DMS114 treated with DMSO at 0.1 percent for 48 hours (cell line): ENCODE results near the gene TINCR.
"Not testable (repeated sequence)": the region's sequence is repeated elsewhere in the genome, so short reads cannot be mapped to it uniquely, and the experiment has no call there.

Experiments
- DNase-seq: peaks from one replicate; lab custom pipeline; 2025; ENCODE audit not compliant: unreplicated experiment; lab: John Stamatoyannopoulos, UW

Gene TINCR

GRCh38 chr19:5567360-5567969 lies at the start of gene TINCR:
TSS of gene TINCR (minus strand) at chr19:5567953.
- DNase-seq = no peak

GRCh38 chr19:5617080-5617479 lies 49.3 kb upstream of the TINCR start:
- DNase-seq = no peak

- no peak for DNase-seq
Observed at GRCh38 chr19:5615756-5616327, 48.1 kb upstream of the TINCR start.

- DNase-seq = no peak
Observed at GRCh38 chr19:5612891-5613865, 45.4 kb upstream of the TINCR start.

- no peak for DNase-seq
Observed at GRCh38 chr19:5609881-5610448, 42.2 kb upstream of the TINCR start.

GRCh38 chr19:5608766-5609165 lies 41.0 kb upstream of the TINCR start:
- not testable (repeated sequence) for DNase-seq

- DNase-seq = no peak
Observed at GRCh38 chr19:5608291-5608690, 40.5 kb upstream of the TINCR start.

- no peak for DNase-seq
Observed at GRCh38 chr19:5607318-5608275, 39.8 kb upstream of the TINCR start.

- DNase-seq = no peak
Observed at GRCh38 chr19:5605362-5605761, 37.6 kb upstream of the TINCR start.

- no peak for DNase-seq
Observed at GRCh38 chr19:5603626-5604025, 35.9 kb upstream of the TINCR start.

GRCh38 chr19:5600797-5601196 lies 33.0 kb upstream of the TINCR start:
- no peak for DNase-seq

GRCh38 chr19:5595745-5596144 lies 28.0 kb upstream of the TINCR start:
- DNase-seq = no peak

- no peak for DNase-seq
Observed at GRCh38 chr19:5595129-5595528, 27.4 kb upstream of the TINCR start.

- no peak for DNase-seq
Observed at GRCh38 chr19:5594521-5594950, 26.8 kb upstream of the TINCR start.

- DNase-seq = no peak
Observed at GRCh38 chr19:5593343-5594255, 25.8 kb upstream of the TINCR start.

GRCh38 chr19:5592531-5593342 lies 25.0 kb upstream of the TINCR start:
- no peak for DNase-seq

- no peak for DNase-seq
Observed at GRCh38 chr19:5591476-5591875, 23.7 kb upstream of the TINCR start.

- no peak for DNase-seq
Observed at GRCh38 chr19:5590865-5591154, 23.1 kb upstream of the TINCR start.
